ENCODE data around the gene SCYGR2. TPM values are rescaled to one million over a fixed set of nuclear protein-coding genes. Genes with fewer than 3 reads are reported as not detected.

SCYGR2 gene
- total RNA-seq, 1 experiment from 2014 or later, result not detected

GRCh38 chr2:227623226-227623625 lies 24.5 kb downstream of the SCYGR2 start:
- Histone ChIP-seq H2AK5ac (ENCODE audit: insufficient read length, low read length) (no peak overlapping the region), H3K4me2 (ENCODE audit: insufficient read depth, insufficient read length, low read length) (no peak overlapping the region), H3K79me2 (ENCODE audit: insufficient read depth, low read length) (no peaks in the 10 kb centered on the region), H3K18ac (ENCODE audit: insufficient read length, low read depth, low read length) (no peak overlapping the region), H3K23ac (ENCODE audit: insufficient read length, low read depth, low read length) (no peak overlapping the region), H4K20me1 (ENCODE audit: control insufficient read depth, insufficient read depth, insufficient read length) (no peaks in the 10 kb centered on the region), H3K4me1 (ENCODE audit: insufficient read depth, low read length) (no peaks in the 10 kb centered on the region; the same call in 1 of the 2 replicates), H3K27ac (ENCODE audit: insufficient read length, low read depth, low read length) (no peak overlapping the region), H3T11ph (ENCODE audit: low read length) (no peak overlapping the region), H4K5ac (ENCODE audit: insufficient read length, low read depth, low read length) (no peak overlapping the region), H2AFZ (ENCODE audit: low read length) (no peak overlapping the region), H4K91ac (ENCODE audit: insufficient read length, low read depth, low read length) (no peak overlapping the region), H4K8ac (replicated peaks; ENCODE audit: insufficient read length, low read depth, low read length) (no peak overlapping the region), H3K79me1 (ENCODE audit: insufficient read depth, low read depth, low read length, poor library complexity, severe bottlenecking) (no peaks in the 10 kb centered on the region), H2BK20ac (ENCODE audit: low read depth, low read length, poor library complexity, severe bottlenecking) (no peak overlapping the region), H3K27me3 (ENCODE audit: insufficient read depth, low read length) (no peaks in the 10 kb centered on the region), H2BK12ac (ENCODE audit: insufficient read length, low read depth, low read length) (no peak overlapping the region), H3K56ac (ENCODE audit: insufficient read length, low read depth, low read length) (no peak overlapping the region), H3K14ac (ENCODE audit: insufficient read depth, low read length) (no peak overlapping the region), H2BK5ac (ENCODE audit: insufficient read length, low read length) (no peak overlapping the region), H2BK120ac (ENCODE audit: low read depth, low read length, poor library complexity, severe bottlenecking) (no peak overlapping the region), H3K23me2 (ENCODE audit: insufficient read length, low read depth, low read length, poor library complexity, severe bottlenecking) (no peaks in the 10 kb centered on the region), H3K9ac (ENCODE audit: extremely low read depth, insufficient read length, low read length) (no peak overlapping the region), H3K9me3 (ENCODE audit: control insufficient read depth, low read depth, low read length) (no peaks in the 10 kb centered on the region), H2BK15ac (ENCODE audit: low read depth, low read length) (no peak overlapping the region), H3K4ac (ENCODE audit: low read depth, low read length) (no peak overlapping the region)
- Mint-ChIP-seq H3K4me3 (no peak overlapping the region), H3K4me1 (peaks cover 5 to 7% of the 10 kb centered on the region in 2 experiments), H3K9me3 (no peaks in the 10 kb centered on the region), H3K27me3 (ENCODE audit: low read depth) (no peaks in the 10 kb centered on the region), H3K36me3 (ENCODE audit: insufficient read depth in 1 of 3, low read depth in 3 of 3) (no peaks in the 10 kb centered on the region), H3K27ac (no peak overlapping the region)
- TF ChIP-seq, protein P1, sequence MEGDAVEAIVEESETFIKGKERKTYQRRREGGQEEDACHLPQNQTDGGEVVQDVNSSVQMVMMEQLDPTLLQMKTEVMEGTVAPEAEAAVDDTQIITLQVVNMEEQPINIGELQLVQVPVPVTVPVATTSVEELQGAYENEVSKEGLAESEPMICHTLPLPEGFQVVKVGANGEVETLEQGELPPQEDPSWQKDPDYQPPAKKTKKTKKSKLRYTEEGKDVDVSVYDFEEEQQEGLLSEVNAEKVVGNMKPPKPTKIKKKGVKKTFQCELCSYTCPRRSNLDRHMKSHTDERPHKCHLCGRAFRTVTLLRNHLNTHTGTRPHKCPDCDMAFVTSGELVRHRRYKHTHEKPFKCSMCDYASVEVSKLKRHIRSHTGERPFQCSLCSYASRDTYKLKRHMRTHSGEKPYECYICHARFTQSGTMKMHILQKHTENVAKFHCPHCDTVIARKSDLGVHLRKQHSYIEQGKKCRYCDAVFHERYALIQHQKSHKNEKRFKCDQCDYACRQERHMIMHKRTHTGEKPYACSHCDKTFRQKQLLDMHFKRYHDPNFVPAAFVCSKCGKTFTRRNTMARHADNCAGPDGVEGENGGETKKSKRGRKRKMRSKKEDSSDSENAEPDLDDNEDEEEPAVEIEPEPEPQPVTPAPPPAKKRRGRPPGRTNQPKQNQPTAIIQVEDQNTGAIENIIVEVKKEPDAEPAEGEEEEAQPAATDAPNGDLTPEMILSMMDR (conservative IDR thresholded peaks at IDR 0.05), result no peak
- DNase-seq, result no peak

Measured in H9 (cell line).